ENCODE measurements around the gene TRIM17.

The TRIM17 gene

GRCh38 chr1:228400237-228400651 is 16.4 kb downstream of the TRIM17 start:
- DNase-seq = no peak
- H3K27me3 ChIP-seq (ENCODE audit: insufficient read depth, low read depth, severe bottlenecking) = no peaks in the 10 kb centered on the region
- no peak overlapping the region for H3K27ac ChIP-seq
- H3K9me3 ChIP-seq (ENCODE audit: severe bottlenecking) = no peaks in the 10 kb centered on the region
- H3K4me3 ChIP-seq (ENCODE audit: low read depth, low read length) = no peak overlapping the region
- no peaks in the 10 kb centered on the region; the same call in 1 of the 2 replicates for H3K36me3 ChIP-seq
- TF ChIP-seq CTCF (IDR thresholded peaks at IDR 0.05; ENCODE audit: low read depth, low read length) = no peak

- Histone ChIP-seq H3K27me3 (ENCODE audit: insufficient read depth, low read depth, severe bottlenecking) (no peaks in the 10 kb centered on the region), H3K36me3 (no peaks in the 10 kb centered on the region; the same call in 1 of the 2 replicates), H3K27ac (no peak overlapping the region), H3K4me3 (ENCODE audit: low read depth, low read length) (no peak overlapping the region), H3K9me3 (ENCODE audit: severe bottlenecking) (no peaks in the 10 kb centered on the region)
- TF ChIP-seq CTCF (IDR thresholded peaks at IDR 0.05; ENCODE audit: low read depth, low read length) = no peak
- DNase-seq = no peak
Measured at GRCh38 chr1:228399531-228400236, 17.0 kb downstream of the TRIM17 start.

- DNase-seq = no peak
- Histone ChIP-seq H3K9me3 (ENCODE audit: severe bottlenecking) (no peaks in the 10 kb centered on the region), H3K27ac (no peak overlapping the region), H3K36me3 (no peaks in the 10 kb centered on the region; the same call in 1 of the 2 replicates), H3K4me3 (ENCODE audit: low read depth, low read length) (no peak overlapping the region), H3K27me3 (ENCODE audit: insufficient read depth, low read depth, severe bottlenecking) (no peaks in the 10 kb centered on the region)
- TF ChIP-seq CTCF (IDR thresholded peaks at IDR 0.05; ENCODE audit: low read depth, low read length) = no peak
Measured at GRCh38 chr1:228398741-228399461, 17.8 kb downstream of the TRIM17 start.

GRCh38 chr1:228397966-228398365 is 18.7 kb downstream of the TRIM17 start:
- Histone ChIP-seq H3K27ac (no peak overlapping the region), H3K4me3 (ENCODE audit: low read depth, low read length) (no peak overlapping the region), H3K9me3 (ENCODE audit: severe bottlenecking) (no peaks in the 10 kb centered on the region), H3K27me3 (ENCODE audit: insufficient read depth, low read depth, severe bottlenecking) (no peaks in the 10 kb centered on the region), H3K36me3 (no peaks in the 10 kb centered on the region; the same call in 1 of the 2 replicates)
- TF ChIP-seq CTCF (IDR thresholded peaks at IDR 0.05; ENCODE audit: low read depth, low read length) = no peak
- DNase-seq = no peak

- TF ChIP-seq CTCF (IDR thresholded peaks at IDR 0.05; ENCODE audit: low read depth, low read length) = no peak
- DNase-seq = no peak
- H3K27me3 ChIP-seq (ENCODE audit: insufficient read depth, low read depth, severe bottlenecking) = no peaks in the 10 kb centered on the region
- no peak overlapping the region for H3K4me3 ChIP-seq (ENCODE audit: low read depth, low read length)
- H3K36me3 ChIP-seq = no peaks in the 10 kb centered on the region; the same call in 1 of the 2 replicates
- no peaks in the 10 kb centered on the region for H3K9me3 ChIP-seq (ENCODE audit: severe bottlenecking)
- H3K27ac ChIP-seq = no peak overlapping the region
Measured at GRCh38 chr1:228396770-228397662, 19.6 kb downstream of the TRIM17 start.
